Hematopoietic multipotent progenitor cell treated with erythropoietin and hydrocortisone succinate and interleukin-3 and kit ligand, for 6 days (in vitro differentiated cells): ENCODE results near the gene APOBEC3B.
A peak's percentile ranks its signal among the peaks of the same experiment; 100 is the strongest.
"Not testable (repeated sequence)": the region's sequence is repeated elsewhere in the genome, so short reads cannot be mapped to it uniquely, and the experiment has no call there.

Source experiments
- DNase-seq: peaks from one replicate; pipeline ENCODE4 v3.0.0-alpha.2; 2015

APOBEC3B gene

DNA sequence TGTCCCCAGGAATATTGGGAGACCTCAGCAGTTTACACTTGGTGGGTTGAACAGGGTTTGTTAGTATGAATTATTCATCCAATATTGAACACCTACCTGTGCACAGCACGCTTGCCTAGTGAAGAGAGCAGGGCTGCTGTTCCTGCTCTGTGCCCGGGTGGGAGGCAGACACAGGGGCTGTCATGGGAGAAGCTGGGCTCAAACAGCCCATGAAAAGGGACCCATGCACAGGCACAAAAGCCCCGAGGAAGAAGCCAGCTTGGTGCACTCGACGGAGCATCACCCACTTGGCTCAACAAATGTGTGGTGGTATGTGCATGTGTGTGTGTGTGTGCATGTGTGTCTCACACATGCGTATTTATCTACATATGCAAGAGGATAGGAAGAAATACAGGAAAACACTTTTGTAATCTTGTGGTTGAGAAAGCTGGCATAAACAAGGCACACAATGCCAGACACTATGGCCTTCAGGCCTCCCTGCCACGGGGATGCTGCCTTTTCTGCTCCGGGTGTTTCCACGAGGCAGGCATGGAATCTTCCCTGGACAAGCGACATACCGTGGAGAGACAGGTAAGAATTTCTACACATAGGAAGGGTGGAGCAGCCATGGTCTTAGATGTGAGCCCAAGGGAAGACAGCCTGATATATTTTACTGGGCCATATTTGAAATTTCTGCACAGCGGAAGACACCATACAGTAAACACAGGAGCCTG is 29.7 kb upstream of the APOBEC3B start:
- DNase-seq: peak; percentile 42

DNA sequence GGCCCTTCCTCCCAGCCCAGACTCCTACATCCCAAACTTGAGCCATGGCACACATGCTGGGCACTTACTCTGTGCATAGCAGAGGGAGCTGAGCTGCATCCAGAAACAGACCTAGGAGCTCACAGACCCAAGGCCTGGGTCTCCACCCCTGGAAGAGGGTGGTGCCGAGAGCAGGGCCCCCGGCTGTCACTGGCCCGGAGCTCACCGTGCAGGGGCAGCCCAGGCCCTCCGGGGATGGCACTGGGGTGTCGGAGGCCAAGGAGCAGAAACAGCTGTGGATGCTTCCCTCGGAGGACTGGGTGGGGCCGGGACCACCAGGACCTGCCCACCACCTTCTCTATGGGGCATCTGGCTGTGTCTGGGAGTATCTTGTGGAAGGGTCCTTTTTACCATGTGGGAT is 29.1 kb upstream of the APOBEC3B start:
- DNase-seq: no peak

DNA sequence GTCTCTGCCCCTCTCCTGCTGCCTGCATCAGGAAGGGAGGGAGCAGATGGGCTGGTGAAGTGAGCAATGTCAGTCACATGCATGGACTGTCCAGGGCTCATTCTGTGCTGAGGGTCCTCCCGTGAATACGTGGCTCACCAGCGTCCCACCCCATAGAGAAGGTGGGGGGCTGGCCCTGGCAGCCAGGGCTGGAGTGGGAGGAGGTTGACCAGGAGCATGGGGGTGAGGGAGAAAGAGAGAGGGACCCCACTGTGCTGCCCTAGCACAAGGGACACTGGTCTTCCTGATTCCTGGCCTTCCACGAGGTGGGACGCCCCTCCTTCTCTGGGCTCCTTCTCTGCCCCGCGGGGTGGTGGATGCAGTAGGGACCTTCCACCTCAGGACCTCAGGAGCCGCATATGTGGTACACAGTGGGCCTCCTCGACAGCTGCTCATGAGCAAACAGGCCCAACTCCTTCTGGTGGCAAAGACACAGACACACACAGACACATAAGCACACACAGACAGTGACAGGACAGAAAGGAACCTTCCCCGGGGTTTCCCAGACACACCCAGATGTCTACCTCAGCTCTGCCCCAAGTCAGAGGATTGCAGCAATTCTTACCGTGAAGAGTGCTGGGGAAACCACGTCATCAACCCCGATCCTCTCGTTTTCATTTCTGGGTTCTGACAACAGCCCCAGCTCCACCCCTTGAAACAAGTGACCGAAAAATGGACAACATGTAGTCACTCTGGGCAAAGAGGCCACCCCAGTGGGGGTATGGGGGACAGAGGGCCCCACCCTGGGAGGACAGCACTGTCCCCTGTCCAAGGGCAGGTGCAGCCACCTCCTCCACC is 28.4 kb upstream of the APOBEC3B start:
- DNase-seq: peak; percentile 54

DNA sequence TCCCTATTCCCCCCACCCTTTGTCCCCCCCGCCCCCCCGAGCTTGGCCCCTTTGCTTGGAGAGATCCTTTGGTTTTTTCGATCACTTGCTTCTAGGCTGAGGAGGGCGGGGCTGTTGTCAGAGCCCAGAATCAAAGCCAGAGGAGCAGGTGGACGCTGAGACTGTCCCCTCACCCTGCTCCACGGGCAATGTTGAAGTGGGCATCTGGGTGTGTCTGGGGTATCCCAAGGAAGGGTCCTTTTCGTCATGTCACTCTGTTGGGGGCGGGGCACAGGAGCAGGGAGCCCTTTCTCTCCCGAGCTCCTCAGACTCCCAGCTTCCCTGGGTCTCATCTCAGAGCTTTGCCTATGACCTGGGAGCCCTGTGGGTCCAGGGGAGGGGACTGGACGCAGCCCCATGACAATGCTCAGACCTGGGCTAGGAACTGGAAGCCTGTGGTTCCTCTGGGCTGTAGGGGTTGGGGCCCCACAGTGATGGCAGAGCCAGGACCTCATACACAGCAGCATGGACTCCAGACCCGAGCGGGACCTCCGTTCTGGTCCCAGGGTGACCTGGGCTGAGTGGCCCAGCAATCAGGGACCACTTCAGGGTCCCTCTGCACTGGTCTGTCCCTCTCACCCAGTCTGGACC is 27.6 kb upstream of the APOBEC3B start:
- peak; percentile 28 for DNase-seq

DNA sequence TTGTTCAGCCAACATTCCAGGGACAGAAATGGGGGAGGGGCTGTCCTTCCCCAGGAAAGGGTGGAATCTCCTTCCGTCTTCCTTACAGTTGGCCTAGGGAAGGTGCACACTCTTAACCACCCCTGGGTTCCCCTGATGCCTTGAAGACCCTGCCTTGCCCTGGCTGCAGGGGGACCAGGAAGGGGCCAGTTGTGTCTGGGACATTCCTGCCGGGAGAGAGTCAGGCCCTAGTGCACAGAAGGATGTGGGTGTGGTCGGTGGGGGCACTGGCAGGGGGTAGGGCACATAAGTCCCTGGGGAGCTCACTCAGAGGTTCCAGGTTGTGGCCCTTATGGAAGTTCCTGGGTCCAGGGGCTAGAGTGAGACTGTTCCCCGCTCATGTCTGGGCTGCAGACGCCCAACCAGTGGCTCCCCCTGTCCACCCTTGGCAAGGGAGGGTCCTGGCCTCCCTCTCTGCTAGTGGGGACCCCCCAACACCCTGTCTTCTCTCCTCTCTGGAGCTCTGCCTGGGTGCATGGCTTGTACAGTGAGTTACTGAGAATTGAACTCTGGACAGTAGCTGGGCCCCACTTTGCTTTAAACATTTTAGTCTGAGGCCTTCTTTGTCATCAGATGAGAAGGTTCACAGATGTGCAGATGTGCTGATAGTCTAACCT is 26.8 kb upstream of the APOBEC3B start:
- DNase-seq: no peak

DNA sequence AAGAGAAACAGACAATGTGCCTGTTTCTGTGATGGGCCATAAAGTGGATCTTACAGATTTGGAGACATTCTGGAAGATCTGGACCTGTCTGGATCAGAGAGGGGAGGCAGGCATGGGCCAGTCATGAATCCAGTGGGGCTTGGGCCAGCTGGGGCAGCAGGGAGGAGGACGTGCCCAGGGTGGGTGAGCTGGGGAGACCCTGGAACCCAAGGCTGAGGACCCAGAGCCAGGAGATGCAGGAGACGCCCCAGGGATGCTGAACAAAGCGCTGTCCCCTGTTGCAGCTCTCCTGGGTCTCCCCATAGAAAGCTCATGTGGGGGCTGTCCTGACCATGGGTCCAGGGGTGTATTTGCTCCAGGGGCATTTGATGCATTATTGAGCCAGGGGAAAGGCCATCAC is 26.2 kb upstream of the APOBEC3B start:
- no peak for DNase-seq

DNA sequence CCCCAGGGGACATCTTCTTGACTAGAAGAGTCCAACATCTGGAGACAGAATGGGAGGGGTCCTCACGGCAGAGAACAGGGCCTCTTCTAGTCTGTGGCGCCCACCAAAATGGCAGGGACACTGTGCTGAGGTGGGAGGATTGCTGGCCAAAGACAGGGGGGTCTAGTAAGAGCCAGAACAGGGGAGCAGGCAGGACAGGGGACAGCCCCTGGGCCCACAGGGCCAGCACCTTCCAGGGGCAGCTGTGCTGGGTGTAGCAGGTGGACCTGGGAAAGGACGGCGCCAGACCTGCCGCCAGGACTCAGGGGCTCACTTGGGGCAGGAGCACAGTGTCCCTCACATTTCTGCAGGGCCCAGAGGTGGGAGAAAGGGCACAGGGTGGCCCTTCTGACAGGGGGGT is 25.6 kb upstream of the APOBEC3B start:
- no peak for DNase-seq

DNA sequence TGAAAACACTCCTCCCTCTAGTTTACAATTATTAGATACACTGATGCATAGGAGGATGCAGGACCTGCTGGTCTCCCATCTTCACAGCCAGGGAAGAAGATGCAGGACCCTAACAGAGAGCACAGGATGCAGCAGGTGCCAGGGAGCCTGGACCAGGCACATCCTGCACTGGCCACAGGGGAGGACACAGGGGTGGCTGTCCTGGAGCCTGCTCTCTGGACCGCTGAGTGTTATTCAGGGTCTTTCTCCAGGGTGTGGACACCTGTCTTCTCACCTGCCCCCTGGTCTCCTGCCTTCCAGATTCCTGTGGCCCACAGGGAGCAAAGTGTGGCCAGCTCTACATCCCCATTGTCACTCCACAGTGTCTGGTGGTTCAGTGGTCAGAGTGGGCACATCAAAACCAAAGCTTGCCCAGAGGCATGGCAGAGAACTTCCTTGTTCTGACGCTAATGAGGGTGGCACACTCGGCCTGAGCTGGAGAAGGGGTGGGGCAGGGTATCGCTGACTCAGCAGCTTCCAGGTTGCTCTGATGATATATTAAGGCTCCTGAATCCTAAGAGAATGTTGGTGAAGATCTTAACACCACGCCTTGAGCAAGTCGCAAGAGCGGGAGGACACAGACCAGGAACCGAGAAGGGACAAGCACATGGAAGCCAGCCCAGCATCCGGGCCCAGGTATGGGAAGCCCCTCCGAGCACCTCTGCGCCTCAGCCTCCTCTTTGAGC is 24.9 kb upstream of the APOBEC3B start, which contains the start of gene APOBEC3A:
Gene APOBEC3A (plus strand): TSS at position 564 of the 725 bp plus-strand sequence. CDS start 83 bp downstream, at position 647.
- DNase-seq: peak; percentile 72

DNA sequence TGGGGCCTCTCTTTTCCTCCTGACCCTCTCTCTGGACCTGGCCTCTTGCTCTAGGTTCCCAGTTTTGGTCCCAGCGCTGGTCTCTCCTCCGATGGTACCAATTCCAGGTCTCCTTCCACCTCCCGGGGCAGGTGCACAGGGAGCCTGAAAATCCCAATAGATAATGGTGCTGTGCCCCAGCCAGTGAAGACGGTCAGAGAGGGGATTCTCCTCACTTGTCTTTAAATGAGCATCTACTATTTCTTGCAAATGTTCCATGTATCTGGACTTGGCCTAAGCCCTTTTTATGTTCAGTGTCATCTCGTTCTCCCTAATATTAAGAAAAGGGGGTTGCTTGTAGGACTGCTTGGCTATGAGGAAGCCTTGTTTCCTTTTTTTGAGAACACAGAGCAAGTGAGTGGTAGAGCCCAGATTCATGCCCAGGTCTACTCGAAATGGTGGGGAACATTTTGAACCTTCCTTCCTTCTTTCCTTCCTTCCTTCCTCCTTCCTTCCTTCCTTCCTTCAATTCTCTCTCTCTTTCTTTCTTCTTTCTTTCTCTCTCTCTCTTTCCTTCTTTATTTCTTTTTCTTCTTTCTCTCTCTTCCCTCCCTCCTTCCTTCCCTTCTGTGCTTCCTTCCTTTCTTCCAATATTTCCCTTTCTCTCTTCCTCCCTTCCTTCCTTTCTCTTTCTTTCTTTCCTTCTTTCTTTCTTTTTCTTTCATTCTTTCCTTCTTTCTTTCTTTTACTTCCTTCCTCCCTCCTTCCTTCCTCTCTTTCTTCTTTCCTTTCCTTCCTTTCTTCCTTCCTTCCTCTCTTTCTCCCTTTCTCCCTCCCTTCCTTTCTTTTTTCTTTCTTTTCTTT is 24.1 kb upstream of the APOBEC3B start:
- DNase-seq: no peak

DNA sequence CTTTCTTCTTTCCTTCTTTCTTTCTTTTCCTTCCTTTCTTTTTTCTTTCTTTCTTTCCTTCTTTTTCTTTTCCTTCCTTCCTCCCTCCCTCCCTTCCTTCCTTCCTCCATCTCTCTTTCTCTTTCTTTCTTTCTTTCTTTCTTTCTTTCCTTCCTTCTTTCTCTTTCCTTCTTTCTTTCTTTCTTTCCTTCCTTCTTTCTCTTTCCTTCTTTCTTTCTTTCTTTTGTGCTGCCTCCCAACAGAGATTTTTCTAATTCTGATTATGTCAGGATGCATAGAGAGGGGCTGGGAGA is 23.6 kb upstream of the APOBEC3B start:
- not testable (repeated sequence) for DNase-seq

DNA sequence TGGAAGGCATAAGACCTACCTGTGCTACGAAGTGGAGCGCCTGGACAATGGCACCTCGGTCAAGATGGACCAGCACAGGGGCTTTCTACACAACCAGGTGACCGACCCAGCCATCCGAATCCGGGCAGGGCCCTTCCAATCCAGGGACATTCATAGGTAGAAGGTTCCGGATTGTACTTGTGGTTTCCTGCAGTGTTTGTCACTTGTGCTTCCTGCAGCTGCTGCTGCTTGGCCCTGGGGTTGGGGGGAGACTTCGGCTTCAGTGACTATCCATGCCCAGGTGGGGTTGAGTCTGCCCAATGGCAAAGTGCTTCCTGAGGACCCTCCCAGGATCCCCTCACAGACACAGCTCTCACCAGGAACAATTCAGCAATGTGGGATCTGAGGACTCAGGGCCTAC is 22.6 kb upstream of the APOBEC3B start:
- DNase-seq: no peak

DNA sequence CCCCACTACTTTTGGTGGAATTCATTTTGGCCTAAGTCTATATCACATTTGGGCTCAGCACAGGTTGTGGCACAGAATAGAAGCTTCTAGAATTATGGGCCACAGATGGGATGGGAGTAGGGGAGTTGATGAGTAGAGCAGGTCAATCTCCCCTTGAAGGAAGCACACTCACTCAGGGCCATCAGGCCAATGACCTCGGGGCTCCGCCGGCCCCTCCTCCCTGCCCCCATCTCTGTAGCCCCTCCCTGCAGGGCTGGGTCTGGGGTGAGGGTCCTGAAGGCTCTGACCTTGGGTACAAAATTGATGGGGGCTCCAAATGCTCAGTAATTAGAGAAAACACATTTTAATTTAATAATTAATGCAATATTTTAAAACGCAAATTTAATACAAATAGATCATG is 21.5 kb upstream of the APOBEC3B start:
- not testable (repeated sequence) for DNase-seq

DNA sequence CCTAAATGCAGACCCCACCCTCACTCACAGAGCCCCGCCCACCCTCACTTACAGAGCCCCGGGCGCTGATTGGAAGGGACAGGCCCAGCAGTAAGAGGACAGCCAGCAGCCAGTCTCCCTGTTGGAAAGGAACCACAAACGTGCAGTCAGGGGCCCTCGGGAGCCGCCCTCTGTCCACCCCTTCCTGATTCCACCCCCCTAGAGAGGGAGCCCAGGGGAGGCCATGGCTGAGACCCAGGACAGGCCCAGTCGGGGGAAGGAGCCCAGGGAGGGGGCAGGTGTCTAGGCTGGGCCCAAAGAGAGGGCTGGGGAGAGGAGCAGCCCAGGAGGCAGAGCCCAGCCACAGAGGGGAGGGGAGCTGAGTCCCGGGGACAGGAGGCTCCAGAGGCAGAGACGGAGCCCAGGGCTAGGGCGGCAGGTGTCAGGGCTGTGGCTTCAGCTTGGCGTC is 18.8 kb upstream of the APOBEC3B start:
- not testable (repeated sequence) for DNase-seq

DNA sequence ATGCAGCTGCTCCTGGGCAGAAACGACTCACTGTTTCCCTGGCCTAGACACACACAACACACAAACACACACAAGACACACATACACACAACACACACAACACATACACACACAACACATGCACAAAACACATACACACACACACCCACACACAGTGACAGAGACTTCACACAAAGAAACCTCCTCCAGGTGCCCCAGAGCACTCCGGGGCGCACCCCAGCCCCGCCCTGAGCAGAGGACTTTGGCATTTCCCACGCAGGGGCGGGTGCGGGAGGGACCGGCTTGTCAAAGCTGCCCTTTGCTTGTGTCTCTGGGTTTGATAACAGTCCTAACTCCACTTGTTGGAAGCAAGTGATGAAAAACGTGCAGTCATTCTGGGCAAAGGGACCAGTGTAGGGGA is 18.3 kb upstream of the APOBEC3B start:
- peak; percentile 84 for DNase-seq

DNA sequence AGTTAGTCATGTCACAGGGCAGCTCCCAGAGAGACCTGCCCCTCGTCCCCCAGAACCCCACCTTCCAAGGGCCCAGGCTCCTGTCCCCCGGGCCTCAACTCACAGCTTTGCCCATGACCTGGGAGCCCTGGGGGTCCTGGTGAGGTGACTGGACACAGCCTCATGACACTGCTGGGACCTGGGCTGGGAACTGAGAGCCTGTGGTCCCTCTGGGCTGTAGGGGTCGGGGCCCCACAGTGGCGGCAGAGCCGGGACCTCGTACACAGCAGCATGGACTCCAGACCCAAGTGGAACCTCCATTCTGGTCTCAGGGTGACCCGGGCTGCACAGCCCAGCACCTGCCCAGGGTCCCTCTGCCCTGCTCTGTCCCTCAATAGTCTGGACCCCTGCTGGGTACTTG is 17.8 kb upstream of the APOBEC3B start:
- no peak for DNase-seq

DNA sequence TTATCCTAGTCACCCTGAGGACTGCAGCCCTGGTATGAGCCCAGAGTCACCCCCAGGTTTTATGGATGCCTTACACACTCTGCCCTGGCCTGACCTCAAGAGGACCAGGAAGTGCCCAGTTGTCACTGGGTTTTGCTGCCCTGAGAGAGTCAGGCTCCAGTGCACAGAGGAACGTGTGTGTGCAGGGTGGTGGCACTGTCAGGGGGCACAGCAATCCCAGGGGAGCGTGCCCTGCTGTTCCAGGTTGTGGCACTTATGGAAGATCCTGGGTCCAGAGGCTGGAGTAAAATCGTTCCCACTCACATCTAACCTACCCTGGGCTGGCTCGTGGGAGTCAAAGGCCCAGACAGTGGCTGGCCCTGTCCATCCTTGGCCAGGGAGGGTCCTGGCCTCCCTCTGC is 17.2 kb upstream of the APOBEC3B start:
- DNase-seq: no peak

DNA sequence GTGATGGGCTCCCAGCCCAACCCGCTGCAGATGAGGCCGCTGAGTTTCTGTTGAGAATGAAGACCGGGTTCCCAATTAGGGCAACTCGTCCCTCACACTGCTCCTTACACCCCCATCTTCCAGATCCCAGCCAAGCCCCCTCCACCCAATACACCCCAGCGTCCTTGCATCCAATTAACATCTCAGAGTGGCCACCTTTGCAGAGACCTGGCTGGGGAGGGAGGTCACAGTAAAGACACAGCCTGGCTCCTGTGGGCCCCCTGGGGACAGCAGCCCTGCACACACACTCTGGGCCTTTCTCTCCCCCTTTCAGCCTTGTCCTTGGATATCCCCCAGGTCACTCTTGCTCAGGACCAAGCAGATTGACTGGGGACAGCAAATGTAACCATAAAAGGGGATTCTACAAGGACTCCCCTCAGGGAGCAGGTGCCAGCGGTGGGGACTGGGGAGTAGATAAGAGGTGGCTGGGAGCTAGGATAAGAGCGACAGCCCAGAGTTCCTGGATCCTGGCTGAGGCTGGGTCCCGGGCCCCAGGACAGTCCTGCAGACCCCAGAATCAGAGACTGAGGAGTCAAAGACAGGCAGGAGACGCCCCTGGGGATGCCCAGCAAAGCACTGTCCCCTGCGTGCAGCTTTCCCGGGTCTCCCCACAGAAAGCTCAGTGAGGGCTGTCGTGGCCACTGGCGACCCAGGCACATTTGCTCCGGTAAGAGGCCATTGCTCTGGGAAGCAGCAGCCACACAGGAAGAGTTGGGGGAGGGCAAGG is 16.4 kb upstream of the APOBEC3B start:
- peak; percentile 50 for DNase-seq

DNA sequence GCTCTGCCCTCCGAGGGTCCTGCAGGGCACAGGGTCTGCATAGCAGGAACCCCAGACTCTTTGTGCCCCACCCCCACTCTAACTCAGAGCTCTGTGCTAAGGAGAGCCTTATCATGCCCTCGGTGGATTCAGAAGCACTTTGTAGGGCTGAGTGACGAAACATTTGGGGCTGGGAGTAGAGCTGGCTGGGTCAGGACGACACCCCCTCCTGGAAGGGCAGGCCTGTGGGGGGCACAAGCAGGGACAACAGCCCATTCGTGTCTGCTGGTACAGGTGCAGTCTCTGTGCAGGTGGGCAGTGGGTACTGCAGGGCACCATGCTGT is 15.8 kb upstream of the APOBEC3B start:
- peak; percentile 65 for DNase-seq

DNA sequence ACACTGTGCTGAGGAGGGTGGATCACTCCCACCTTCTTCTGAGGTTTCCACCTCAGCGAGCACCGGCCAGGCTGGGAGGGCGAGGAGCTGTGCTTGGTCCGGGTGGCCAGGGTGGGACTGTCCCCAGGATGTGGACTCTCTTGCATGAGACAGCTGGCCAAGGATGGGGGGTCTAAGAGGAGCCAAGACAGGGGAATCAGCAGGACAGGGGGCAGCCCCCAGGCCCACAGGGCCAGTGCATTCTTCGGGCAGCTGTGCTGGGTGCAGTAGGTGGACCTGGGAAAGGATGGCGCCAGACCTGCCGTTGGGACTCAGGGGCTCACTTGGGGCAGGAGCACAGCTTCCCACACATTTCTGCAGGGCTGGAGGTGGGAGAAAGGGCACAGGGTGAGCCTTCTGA is 15.2 kb upstream of the APOBEC3B start:
- no peak for DNase-seq

DNA sequence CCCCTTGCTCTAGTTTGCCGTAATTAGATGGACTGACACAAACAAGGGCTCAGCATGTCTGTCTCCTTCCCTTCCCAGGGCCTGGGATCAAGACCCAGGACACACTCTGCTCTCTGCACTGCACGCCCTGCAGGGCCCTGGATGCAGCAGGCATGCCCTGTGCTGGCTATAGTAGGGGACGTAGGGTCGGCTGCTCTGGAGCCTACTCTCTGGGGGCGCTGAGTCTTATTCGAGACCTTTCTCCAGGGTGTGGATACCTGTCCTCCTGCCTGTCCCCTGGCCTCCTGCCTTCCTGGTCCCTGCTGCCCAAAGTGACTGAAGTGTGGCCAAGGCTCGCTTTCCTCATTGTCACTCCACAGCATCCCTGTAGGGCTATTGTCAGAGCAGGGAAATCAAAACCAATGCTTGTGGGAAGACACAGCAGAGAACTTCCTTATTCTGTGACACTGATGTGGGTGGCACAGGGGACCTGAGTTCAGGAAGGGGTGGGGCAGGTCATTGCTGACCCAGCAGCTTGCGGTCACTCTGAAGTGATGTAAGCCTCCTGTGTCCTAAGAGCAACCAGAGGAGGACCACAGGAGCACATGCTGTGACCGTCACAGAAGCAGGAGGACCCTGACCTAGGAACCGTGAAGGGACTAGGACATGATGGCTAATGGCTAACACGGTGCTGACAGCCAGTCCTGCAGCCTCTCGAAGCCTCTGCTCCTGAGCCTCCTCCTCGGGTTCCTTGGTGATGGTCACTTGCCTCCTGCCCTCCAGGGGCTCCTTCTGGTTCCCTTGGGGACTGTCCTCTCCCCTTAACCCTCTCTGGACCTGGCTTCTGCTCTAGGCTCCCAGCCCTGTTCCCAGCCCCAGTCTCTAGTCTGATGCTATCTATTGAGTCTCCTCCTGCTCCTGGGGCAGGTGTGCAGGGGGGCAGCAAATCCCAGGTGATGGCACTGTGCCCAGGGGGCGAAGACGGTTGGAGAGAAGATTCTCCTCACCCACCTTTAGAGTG is 14.4 kb upstream of the APOBEC3B start:
- peak; percentile 56 for DNase-seq
